ENCODE measurements around the gene ARL8A. TPM values are rescaled to one million over a fixed set of nuclear protein-coding genes. Genes with fewer than 3 reads are reported as not detected.
A peak's percentile ranks its signal among the peaks of the same experiment; 100 is the strongest.

Gene ARL8A
- total and polyA plus RNA-seq, 2 experiments from 2014 or later, result 42.1 to 45.3 TPM

- H3K27ac ChIP-seq, result no peak overlapping the region
- H3K27me3 ChIP-seq, result peaks cover 23% of the 10 kb centered on the region
- peak in 1 of 2 donors; percentile 17 for DNase-seq (ENCODE audit: low read depth in 1 of 2, low spot score in 1 of 2)
These were observed 45.6 kb upstream of the ARL8A start for GRCh38 chr1:202189918-202190715.

DNA sequence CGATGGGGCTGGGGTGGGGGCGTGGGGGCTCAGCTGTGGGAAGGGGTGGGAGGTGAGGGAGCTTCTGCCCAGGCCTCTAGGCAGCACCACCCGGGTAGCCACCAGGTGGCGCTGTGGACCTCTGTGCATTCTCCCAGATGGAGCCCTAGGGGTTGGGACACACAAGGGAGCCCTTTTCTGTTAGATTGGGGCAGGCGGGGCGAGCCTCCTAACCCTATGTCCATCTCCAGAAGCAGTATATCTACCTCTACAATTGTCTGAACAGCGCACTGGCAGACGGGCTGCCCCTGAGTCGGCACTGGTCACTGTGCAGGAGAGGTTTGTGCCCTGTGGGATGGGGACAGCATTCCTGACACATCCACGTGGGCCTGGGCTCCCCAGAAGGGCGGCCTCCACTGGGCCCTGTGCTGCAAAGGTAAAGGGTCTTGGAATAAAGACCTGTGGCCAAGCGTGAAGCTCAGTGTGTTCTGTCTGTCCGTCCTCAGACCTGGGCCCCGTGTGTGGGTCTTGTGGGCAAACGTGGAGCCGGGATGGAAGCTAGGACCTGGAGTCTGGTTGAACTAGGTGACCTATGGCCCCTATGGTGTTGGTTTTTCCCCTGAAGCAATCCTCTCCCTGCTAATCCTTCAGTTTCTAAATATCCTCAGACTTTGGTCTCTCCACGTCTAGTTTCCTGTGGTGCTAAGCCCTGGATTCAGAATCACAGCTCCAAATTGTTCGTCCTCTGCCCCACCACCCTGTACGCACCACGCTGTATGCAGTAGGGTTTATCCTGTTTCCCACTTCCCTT lies 44.7 kb upstream of the ARL8A start:
- H3K4me3 ChIP-seq, result no peak overlapping the region
- H3K27ac ChIP-seq, result no peak overlapping the region
- TF ChIP-seq, protein P1, sequence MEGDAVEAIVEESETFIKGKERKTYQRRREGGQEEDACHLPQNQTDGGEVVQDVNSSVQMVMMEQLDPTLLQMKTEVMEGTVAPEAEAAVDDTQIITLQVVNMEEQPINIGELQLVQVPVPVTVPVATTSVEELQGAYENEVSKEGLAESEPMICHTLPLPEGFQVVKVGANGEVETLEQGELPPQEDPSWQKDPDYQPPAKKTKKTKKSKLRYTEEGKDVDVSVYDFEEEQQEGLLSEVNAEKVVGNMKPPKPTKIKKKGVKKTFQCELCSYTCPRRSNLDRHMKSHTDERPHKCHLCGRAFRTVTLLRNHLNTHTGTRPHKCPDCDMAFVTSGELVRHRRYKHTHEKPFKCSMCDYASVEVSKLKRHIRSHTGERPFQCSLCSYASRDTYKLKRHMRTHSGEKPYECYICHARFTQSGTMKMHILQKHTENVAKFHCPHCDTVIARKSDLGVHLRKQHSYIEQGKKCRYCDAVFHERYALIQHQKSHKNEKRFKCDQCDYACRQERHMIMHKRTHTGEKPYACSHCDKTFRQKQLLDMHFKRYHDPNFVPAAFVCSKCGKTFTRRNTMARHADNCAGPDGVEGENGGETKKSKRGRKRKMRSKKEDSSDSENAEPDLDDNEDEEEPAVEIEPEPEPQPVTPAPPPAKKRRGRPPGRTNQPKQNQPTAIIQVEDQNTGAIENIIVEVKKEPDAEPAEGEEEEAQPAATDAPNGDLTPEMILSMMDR (IDR thresholded peaks at IDR 0.05; ENCODE audit: low read depth, low read length), result peak; percentile 67
- peak; percentile 69 to 88 for DNase-seq (ENCODE audit: low read depth in 1 of 2, low spot score in 1 of 2)
- no peaks in the 10 kb centered on the region for H3K36me3 ChIP-seq
- H3K4me1 ChIP-seq (ENCODE audit: low read depth), result no peaks in the 10 kb centered on the region
- H3K9me3 ChIP-seq (ENCODE audit: low read depth), result no peaks in the 10 kb centered on the region
- peaks cover 14% of the 10 kb centered on the region for H3K27me3 ChIP-seq

More at GRCh38 chr1:202189918-202190715, 45.6 kb upstream of the ARL8A start:
- no peaks in the 10 kb centered on the region for H3K4me1 ChIP-seq (ENCODE audit: low read depth)
- no peaks in the 10 kb centered on the region for H3K36me3 ChIP-seq
- TF ChIP-seq, protein P1 (IDR thresholded peaks at IDR 0.05; ENCODE audit: low read depth, low read length), result no peak
- H3K9me3 ChIP-seq (ENCODE audit: low read depth), result no peaks in the 10 kb centered on the region
- no peak overlapping the region for H3K4me3 ChIP-seq

DNA sequence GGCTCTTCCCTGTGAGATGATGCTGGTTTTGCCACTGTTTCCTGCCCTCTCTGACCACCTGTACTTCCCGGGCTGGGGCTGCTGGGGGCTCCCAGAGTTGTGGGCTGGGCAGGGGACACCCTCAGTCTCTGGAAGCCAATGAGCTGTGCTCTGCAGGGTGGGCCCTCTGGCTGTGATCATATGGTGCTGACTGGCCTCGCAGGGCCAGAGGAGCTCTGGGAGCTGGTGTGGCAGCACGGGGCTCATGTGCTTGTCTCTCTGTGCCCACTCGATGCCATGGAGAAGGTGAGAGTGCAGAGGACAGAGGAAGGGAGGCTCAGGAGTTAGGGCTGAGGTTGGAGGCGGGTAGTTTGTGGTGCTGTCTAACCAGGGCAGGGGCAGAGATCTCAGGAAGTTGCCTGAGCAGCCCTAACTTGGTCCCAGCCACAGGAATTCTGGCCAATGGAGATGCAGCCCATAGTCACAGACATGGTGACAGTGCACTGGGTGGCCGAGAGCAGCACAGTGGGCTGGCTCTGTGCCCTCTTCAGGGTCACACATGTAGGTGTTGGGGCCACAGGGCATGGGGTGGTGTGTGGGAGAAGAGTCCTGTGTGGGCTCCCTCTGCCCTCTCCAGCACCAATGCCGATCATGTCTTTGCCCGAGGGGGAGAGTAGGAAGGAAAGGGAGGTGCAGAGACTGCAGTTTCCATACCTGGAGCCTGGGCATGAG lies 43.3 kb upstream of the ARL8A start:
- Histone ChIP-seq H3K4me1 (ENCODE audit: low read depth) (no peaks in the 10 kb centered on the region), H3K27ac (no peak overlapping the region), H3K36me3 (no peaks in the 10 kb centered on the region), H3K9me3 (ENCODE audit: low read depth) (no peaks in the 10 kb centered on the region), H3K27me3 (peaks cover under 1% of the 10 kb centered on the region), H3K4me3 (no peak overlapping the region)
- DNase-seq (ENCODE audit: low read depth in 1 of 2, low spot score in 1 of 2), result no peak
- TF ChIP-seq, protein P1 (IDR thresholded peaks at IDR 0.05; ENCODE audit: low read depth, low read length), result no peak

DNA sequence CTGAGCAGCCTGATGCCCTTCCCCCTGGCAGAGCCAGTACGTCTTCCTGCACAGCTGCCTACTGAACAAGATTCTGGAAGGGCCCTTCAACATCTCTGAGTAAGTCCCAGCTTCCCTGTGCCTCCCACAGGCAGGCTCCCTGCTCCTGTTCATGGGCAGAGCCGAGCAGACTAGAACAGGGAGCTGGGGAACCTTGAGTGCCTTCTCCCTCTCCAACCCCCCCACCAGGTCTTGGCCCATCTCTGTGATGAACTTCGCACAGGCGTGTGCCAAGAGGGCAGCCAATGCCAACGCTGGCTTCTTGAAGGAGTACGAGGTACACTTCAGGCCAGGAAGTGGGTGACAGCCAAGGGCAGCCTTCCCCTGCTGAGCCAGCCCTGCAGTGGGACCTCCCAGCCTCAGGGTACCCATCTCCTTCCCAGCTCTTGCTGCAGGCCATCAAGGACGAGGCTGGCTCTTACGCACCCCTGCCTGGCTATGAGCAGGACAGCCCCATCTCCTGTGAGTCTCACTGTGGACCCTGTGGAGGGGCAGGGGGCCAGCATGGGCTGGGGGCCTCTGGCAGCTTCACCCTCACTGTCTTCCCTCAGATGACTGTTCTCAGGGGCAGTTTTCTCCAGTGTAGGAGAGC lies 42.6 kb upstream of the ARL8A start:
- Histone ChIP-seq H3K27me3 (no peaks in the 10 kb centered on the region), H3K4me1 (ENCODE audit: low read depth) (no peaks in the 10 kb centered on the region), H3K36me3 (no peaks in the 10 kb centered on the region), H3K27ac (no peak overlapping the region), H3K9me3 (ENCODE audit: low read depth) (no peaks in the 10 kb centered on the region), H3K4me3 (no peak overlapping the region)
- DNase-seq (ENCODE audit: low read depth in 1 of 2, low spot score in 1 of 2), result no peak
- TF ChIP-seq, protein P1 (IDR thresholded peaks at IDR 0.05; ENCODE audit: low read depth, low read length), result no peak

GRCh38 chr1:202186327-202186726 lies 41.8 kb upstream of the ARL8A start:
- Histone ChIP-seq H3K4me1 (ENCODE audit: low read depth) (no peaks in the 10 kb centered on the region), H3K27me3 (no peaks in the 10 kb centered on the region), H3K9me3 (ENCODE audit: low read depth) (no peaks in the 10 kb centered on the region), H3K27ac (no peak overlapping the region), H3K4me3 (no peak overlapping the region), H3K36me3 (no peaks in the 10 kb centered on the region)
- TF ChIP-seq, protein P1 (IDR thresholded peaks at IDR 0.05; ENCODE audit: low read depth, low read length), result no peak
- no peak for DNase-seq (ENCODE audit: low read depth in 1 of 2, low spot score in 1 of 2)

All from cardiac muscle cell (in vitro differentiated cells and primary cell).